ENCODE data around the gene CSF1R. TPM values are rescaled to one million over a fixed set of nuclear protein-coding genes. Genes with fewer than 3 reads are reported as not detected.

Gene CSF1R
- total and polyA plus RNA-seq, 2 donors (not counting 3 experiments of a cell fraction or from before 2014, with no cell fraction given): not detected

- no peak for DNase-seq (ENCODE audit: low read depth, low spot score)
- TF ChIP-seq MYC (IDR thresholded peaks at IDR 0.05; ENCODE audit: low read depth, low read length): no peak
- TF ChIP-seq FOS (IDR thresholded peaks at IDR 0.05; ENCODE audit: borderline replicate concordance, insufficient read depth, low read length): no peak
- TF ChIP-seq JUN (IDR thresholded peaks at IDR 0.05; ENCODE audit: borderline replicate concordance, insufficient read depth, insufficient read length, low read depth): no peak
- TF ChIP-seq POLR2A (IDR thresholded peaks at IDR 0.05; ENCODE audit: low read depth, low read length): no peak
- no peak for TF ChIP-seq GATA2 (IDR thresholded peaks at IDR 0.05; ENCODE audit: insufficient read depth, insufficient read length, low read depth, low read length)
- TF ChIP-seq EZH2 (IDR thresholded peaks at IDR 0.05; ENCODE audit: borderline replicate concordance, low read depth, low read length, severe bottlenecking): no peak
- TF ChIP-seq POLR2AphosphoS5 (IDR thresholded peaks at IDR 0.05; ENCODE audit: insufficient read depth, low read depth, low read length): no peak
- no peak for TF ChIP-seq MAX (IDR thresholded peaks at IDR 0.05; ENCODE audit: insufficient read depth, insufficient read length)
- no peak for TF ChIP-seq CTCF (IDR thresholded peaks at IDR 0.05; ENCODE audit: extremely low read depth in 1 of 2, insufficient read depth in 1 of 2, low read depth in 1 of 2, low read length in 2 of 2)
- intact Hi-C loops (cut with micrococcal nuclease): no loop called here
Observed at GRCh38 chr5:150120062-150120441, 33.7 kb upstream of the CSF1R start.

More at GRCh38 chr5:150120062-150120441, 33.7 kb upstream of the CSF1R start:
- no peak overlapping the region for H3K9ac ChIP-seq (replicated peaks; ENCODE audit: extremely low read depth, insufficient read depth, low read length)
- H3K4me1 ChIP-seq (ENCODE audit: control insufficient read depth, extremely low read depth, insufficient read depth, low read length): peaks cover 9% of the 10 kb centered on the region
- dilution Hi-C loops (cut with MboI; ENCODE audit: extremely low pct_ligation_motif_present, low sequenced_read_pairs): no loop called here
- CTCF ChIA-PET: interaction anchor here (2.4 kb wide), 1 partner anchor 282 kb away, joined by 8 read pairs; no protein-coding TSS in a partner anchor
- POLR2A ChIA-PET: no interaction called here
- FAIRE-seq: no peak
- H3K27ac ChIP-seq (ENCODE audit: insufficient read depth, low read depth, low read length): no peak overlapping the region
- H3K79me2 ChIP-seq (ENCODE audit: control insufficient read depth, insufficient read depth, low read length): no peaks in the 10 kb centered on the region
- no peaks in the 10 kb centered on the region for H4K20me1 ChIP-seq (replicated peaks; ENCODE audit: control insufficient read depth, extremely low read depth, insufficient read depth, low read length)
- H3K36me3 ChIP-seq (ENCODE audit: control insufficient read depth in 2 of 2, extremely low read depth in 1 of 2, insufficient read depth in 2 of 2, low read length in 2 of 2): no peaks in the 10 kb centered on the region
- H3K4me2 ChIP-seq (ENCODE audit: insufficient read depth, low read length): no peak overlapping the region
- BruUV-seq (replicated peaks): no TSS peak
- H2AFZ ChIP-seq (ENCODE audit: low read depth, low read length): no peak overlapping the region
- no peaks in the 10 kb centered on the region for H3K9me3 ChIP-seq (replicated peaks; ENCODE audit: control insufficient read depth, insufficient read depth, low read length)
- no peaks in the 10 kb centered on the region for H3K9me1 ChIP-seq (replicated peaks; ENCODE audit: control insufficient read depth, extremely low read depth, insufficient read depth, low read length)
- H3K27me3 ChIP-seq (ENCODE audit: control insufficient read depth in 2 of 2, insufficient read depth in 2 of 2, low read length in 2 of 2): no peaks in the 10 kb centered on the region
- H3K4me3 ChIP-seq (replicated peaks in 1 of 3; ENCODE audit: insufficient read depth in 1 of 3, low read depth in 1 of 3, low read length in 3 of 3): no peak overlapping the region
